HG02885 (cell line): ENCODE measurements around the gene ABCA2.

Experiments used
- ATAC-seq: cut with Tn5 transposase; IDR thresholded peaks from one replicate; pipeline ENCODE4 v1.9.1; 2021; ENCODE audit warnings: mild to moderate bottlenecking; ENCODE audit not compliant: unreplicated experiment, poor library complexity

The ABCA2 gene

DNA sequence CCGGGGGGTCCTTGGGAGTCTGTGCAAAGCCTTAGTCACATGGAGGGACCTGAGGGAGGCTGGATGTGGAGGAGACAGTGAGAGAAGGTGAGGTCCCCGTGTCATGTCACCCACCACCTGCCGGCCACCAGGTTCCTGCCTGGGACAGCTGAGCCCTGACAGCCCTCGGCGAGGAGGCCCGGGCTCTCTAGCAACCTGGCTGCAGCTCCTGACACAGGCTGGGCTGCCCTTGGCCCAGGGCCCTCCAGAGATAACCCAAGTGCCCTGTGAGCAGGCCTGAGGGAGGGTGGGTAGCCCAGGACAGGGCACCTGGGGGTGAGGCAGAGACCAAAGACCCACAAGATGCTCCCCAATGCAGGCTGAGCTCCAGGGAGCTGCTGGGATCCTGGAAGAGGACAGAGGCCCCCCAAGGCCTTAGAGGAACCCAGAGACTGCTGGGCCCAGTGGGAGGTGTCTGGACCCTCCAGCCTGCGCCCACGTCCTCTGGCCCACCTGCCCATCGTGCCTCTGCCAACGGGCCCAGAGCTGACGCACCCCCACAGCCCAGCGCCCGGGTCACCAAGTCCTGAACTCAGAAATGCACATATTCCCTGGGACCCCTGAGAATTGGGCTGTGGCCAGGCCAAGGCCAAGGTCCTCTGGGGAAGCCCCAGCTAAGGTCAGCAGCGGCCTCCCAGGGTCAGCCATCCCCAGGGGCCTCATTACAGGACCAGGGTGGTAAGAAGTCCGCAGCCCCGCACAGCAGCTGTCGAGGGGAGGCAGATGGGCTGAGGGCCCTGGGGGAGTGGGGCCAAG, 59.5 kb downstream of the ABCA2 start:
- ATAC-seq, result no peak

DNA sequence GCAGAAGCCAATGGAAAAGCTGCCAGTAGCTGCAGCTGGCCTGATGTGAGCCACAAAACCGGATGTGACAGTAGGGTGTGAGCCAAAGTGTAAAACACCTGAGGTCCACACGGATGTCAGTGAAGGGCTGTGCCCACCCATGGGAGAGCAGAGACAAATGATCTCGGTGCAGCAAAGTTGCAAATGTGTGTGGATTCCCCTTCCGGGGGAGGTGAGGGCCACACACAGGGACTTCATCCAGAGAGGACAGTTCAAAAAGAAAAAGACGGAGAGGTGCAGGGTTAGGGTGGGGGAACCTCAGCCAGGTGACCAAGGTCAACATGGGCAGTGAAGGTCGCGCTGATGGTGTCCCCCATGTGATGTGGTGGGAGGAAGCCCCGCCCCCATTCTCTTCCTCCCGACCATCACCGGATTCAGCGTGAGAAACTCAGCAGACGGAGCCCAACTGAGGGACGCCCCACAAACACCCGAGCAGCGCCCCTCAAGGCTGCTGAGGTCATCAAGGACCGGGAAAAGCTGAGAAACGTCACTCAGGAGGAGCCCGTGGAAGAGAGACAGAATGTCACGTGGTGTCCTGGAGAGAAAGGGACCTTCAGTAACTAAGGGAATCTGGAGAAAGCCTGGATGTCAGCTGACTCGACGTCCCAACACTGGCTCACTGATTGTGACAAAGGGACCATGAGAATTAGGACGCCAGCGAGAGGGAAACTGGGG, 62.1 kb downstream of the ABCA2 start:
- no peak for ATAC-seq

DNA sequence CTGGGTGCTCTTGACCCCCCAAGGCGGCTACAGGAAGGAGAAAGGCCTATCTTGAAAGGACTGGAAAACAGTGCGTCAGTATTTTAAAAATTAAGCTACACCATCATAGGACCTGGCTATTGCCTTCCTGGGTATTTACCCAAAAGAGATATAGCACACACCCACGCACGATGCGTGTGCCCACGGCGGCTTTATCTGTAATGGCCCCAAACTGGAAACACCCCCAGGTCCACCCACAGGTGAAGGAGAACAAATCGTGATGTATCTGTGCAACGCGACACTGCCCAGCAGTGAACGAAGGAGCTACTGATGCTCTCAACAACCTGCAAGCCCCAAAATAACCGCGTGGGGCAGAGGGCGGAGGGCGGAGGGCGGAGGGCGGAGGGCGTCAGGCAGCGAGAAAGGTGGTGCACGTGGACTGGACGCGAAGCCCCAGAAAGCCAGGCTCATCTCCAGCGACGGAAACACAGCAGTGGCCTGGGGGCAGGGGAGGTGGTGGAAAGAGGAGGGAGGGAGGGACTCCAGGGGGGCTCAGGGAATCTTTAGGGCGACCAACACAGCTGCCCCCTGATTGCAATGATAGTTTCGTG, 63.1 kb downstream of the ABCA2 start:
- ATAC-seq, result no peak

DNA sequence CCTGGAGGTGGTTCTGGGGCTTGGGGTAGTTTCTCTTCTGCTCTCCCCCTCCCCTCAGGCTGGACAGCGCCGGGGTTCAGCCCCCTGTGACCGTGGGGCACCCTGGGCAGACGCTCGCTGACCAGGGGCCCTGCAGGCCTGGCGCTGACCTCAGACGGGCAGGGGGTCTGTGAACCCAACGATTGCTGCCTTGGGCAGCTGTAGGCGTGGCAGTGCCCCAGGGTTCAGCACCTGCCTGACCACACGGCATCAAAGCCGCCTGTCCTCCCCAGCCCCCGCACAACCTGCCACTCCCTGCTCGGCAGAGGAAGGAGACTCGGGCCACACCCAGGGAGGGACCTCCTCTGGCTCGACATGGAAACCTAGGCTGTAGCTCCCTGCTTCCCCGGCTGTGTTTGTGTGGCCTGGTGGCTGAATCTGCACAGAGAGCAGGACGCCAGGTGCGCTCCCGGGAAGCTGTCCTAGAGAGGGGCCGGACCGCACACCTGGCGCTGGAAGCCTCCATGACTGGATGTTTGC, 63.8 kb downstream of the ABCA2 start:
- ATAC-seq, result no peak

DNA sequence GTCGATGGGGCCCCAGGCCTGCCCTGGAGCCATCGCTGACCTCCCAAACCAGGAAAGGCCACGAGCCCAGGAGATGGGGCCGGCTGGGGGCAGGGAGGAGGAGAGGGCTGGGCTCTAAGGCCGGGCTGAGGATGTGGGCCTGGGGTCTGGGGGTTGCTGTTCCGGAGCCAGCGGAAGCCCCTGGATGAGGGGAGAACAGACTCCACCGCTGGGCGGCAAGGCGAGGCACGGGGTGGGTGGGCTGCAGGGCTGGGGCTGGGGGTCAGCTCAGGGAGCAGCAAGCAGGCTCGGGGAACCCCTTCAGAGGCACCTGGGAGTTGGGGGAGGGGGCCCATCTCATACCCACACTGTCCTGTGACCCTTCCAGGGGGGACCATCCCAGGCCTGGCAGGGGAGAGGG, 64.3 kb downstream of the ABCA2 start:
- no peak for ATAC-seq

DNA sequence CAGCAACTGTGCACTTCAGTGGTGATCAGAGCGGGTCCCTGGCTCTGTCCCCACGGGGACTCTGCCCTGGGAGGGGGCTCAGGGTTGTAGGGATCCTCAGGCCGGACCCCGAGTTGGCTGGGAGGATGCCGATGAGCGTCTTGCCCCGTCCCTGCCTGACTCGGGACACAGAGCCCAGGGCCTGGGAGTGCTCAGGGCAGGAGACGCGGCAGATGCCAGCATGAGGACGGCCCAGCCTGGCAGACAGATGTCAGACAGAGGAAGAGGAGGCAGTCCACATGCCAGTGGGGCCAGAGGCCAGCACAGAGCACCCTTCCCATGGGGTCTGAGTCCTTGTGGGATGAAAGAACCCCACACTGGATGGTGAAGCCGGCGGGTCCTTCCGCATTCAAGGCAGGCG, 64.7 kb downstream of the ABCA2 start:
- ATAC-seq, result no peak

DNA sequence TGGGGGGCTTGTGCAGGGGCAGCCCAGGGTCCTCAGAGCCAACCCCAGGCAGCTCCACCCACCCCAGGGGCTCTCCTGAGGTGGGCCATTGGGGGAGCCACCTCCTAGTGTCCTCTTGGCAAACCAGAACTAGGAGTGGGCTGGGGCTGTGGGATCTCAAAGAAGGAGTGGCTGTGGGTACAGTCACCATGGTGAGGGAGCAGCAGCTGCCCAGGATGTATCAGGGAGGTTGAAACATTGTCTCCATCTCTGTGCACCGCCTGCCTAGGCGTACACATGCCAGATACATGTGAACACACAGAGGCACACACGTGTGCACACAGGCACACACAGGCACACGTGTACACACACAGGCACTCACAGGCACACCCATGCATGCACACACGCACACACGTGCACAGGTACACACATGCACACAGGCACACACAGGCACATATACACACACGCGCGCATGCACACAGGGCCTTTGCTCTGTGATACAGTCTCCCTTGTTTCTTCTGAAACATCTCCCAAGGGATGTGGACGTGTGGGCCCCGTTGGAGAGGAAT, 65.3 kb downstream of the ABCA2 start:
- ATAC-seq, result no peak

DNA sequence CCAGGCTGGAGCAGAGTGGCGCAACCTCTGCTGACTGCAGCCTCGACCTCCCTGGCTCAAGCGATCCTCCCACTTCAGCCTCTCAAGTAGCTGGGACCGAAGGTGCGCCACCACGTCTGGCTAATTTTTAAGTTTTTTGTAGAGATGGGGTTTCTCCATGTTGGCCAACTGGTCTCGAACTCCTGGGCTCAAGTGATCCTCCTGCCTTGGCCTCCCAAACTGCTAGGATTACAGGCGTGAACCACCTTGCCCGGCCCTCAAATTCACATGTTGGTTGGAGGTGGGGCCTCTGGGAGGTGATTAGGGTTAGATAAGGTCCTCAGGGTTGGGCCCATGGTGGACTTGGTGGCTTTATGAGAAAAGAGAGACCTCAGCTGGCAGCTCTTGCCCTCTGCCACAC, 65.9 kb downstream of the ABCA2 start:
- ATAC-seq, result no peak

DNA sequence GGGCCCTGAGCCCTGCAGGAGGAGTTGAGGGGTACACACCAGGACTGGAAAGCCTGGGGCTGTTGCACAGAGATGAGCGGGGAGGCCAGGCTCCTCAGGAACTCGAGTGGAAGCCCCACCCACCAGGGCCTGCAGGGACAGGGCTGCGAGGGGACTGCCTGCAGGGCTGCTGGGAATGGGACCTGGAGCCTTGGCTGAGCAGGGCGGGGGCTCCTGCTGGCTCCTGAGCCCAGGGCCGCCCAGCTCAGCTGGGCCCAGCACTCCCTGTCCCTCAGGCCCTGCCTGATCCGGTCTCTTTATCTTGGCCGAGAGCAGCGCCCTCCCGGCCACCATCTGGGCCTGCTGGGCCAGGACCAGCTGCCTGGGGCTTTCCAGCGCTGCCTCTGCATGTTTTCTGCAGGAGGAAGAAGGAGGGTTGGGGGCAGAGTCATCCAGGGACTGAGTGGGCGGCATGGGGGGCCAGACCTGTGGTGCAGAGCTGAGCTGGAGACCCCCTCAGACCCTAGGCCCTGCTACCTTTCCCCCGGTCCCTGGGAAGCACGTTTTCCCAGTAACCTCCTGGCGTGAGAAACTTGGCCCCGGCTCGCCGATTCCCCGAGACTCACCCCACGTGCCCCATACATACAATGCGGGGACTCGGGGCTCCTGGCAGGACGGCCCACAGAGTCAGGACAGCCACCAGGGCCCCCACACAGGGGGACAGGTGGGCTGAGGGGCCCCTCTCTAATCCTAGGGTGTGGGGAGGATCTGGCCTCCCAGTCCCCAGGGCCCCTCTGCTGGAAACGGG, 66.6 kb downstream of the ABCA2 start:
- ATAC-seq, result no peak

DNA sequence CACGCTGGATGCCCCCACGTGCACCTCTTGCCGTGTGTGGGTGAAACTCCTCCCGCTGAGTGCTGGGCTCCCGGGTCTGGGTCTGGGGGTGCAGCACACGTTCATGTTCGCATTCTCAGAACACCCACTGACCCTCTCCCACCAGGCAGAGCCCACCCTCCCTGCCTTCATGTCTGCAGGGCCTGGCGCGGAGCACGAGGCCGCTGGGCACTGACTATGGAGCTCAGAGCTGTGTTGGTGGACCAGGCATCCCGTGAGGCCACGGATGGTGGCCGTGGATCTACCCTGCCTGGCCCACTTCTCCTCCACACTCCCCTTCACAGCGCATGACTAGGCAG, 67.1 kb downstream of the ABCA2 start:
- ATAC-seq, result no peak

DNA sequence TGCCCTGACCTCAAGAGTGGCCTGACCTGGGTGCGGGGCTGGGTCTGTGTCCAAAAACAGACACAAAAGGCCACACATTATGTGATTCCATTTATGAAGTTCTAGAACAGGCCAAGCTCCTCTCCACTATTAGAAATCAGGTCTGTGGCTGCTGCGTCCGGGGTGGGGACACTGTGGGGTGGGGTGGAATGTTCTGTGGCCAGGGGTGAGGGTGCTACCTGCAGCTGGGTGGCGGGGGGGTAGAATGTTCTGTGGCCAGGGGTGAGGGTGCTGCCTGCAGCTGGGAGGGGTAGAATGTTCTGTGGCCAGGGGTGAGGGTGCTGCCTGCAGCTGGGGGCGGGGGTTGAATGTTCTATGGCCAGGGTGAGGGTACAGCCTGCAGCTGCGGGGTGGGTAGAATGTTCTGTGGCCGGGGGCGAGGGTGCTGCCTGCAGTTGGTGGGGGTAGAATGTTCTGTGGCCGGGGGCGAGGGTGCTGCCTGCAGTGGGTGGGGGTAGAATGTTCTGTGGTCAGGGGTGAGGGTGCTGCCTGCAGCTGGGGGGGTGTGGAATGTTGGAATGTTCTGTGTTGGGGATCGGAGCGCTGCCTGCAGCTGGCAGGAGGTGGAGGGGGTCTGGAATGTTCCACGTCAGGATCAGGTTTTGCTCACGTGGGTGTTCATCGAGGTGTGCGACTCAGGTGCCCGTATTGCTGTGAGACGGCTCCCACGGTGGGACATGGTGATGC, 67.7 kb downstream of the ABCA2 start:
- no peak for ATAC-seq

DNA sequence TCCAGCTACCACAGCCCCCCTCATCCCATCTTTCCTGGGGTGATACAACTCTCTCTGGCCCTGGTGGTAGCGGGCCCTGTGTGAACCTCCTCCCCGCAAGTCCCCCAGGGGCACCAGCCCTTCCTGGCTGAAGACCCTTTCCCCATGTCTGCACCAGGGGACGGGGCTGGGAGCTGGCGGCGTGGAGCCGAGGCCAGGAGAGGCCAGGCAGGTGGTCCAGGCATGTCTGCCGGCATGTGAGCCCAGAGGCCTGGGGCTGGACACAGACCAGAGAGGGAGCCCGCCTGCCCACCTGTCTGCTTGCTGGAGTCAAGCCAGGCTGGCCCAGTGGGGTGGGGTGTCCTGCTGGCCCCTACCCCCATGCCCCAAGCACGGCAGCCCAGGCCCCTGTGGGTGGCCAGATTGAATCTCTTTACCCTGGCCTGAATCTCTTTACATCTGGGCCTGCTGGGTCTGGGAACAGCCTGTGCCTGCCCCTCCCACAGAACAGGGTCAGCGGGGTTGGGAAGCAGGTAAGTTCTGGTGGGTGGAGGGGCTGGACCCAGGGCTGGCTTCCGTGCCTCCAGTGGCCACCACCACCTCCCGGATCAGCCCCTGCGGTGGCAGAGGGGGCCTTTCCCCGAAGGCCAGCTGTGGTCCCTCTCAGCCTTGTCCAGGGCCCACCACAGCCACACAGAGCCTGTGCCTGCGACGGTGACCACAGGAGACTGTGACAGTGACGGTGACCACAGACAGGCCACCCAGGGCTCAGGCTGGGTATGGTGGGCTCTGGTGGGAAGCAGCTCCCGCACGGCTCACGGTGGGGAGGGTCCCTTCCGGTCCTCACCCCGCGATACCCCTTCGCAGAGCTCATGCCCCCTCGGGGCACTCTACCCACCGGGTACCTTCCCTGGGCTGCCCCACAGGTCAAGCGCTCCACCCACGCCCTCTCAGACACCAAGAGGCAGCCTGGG, 68.9 kb downstream of the ABCA2 start:
- no peak for ATAC-seq

DNA sequence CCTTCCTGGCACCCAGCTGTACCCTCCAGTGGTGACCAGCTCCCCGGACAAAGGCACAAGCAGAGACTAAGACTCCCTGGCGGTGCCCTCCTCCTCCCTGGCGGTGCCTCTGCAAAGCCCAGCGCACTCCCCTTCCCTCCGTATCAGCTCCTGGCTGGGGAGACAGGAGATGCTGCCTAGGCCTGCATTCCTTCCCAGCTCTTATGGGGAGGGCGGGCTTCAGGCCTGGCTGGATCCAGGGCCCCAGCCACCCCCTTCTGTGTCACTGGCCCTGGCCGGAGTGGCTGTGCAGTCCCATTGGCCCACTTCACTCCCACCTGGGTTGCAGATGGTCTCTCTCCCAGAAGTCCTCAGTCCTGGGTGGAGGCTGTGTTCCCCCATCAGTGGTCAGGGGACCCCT, 69.6 kb downstream of the ABCA2 start:
- no peak for ATAC-seq

DNA sequence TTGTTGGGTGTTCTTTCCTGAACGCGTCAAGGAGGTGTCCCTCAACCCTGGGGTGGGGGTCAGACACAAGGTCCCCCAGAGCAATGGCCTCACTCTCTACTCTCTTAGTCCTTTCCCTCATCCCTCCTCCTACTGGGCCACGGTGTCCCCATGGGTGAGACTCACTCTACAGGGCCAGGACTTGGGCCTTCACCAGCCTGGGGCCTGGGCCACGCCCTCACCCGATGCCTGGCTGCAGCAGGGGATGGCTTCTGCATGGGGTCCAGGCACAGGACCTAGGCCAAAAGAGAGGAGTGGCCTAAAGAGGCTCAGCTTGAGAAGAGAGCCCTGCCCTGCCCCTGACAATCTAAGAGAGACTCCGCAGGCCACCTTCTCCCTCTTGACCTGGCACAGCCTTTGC, 70.1 kb downstream of the ABCA2 start:
- ATAC-seq, result no peak

DNA sequence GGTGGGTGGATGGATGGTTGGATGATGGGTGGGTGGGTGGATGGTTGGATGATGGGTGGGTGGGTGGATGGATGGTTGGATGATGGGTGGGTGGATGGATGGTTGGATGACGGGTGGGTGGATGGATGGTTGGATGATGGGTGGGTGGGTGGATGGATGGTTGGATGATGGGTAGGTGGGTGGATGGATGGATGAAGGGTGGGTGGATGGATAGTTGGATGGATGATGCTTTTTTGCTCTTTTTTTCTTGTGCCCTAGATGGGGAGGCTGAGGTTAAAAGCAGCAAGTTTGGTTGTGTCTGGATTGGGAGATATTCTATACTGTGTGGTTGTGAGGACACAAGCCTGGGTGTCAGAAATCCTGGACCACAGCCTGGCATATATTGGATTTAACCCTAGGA, 70.6 kb downstream of the ABCA2 start:
- ATAC-seq, result no peak
